CD4-positive, alpha-beta T cell treated with Interleukin-6 for 4 hours (primary cell): ENCODE results near the gene CYP26B1.

Source experiments
- DNase-seq: peaks from one replicate; pipeline ENCODE4 v3.0.0-alpha.2; 2020; ENCODE audit warnings: mixed read lengths

Gene CYP26B1

GRCh38 chr2:72147303-72147971 is at the start of gene CYP26B1:
CYP26B1 (minus strand) TSS chr2:72147862; CDS start chr2:72147834, 28 bp downstream.
- no peak for DNase-seq

GRCh38 chr2:72193723-72194122 is 46.1 kb upstream of the CYP26B1 start:
- no peak for DNase-seq

GRCh38 chr2:72191441-72191840 is 43.8 kb upstream of the CYP26B1 start:
- no peak for DNase-seq

GRCh38 chr2:72185206-72185605 is 37.5 kb upstream of the CYP26B1 start:
- DNase-seq: no peak

GRCh38 chr2:72183466-72183865 is 35.8 kb upstream of the CYP26B1 start:
- no peak for DNase-seq

- DNase-seq: no peak
These were observed 35.4 kb upstream of the CYP26B1 start for GRCh38 chr2:72183016-72183415.

- no peak for DNase-seq
These were observed 34.9 kb upstream of the CYP26B1 start for GRCh38 chr2:72182547-72182946.

- DNase-seq: no peak
These were observed 34.0 kb upstream of the CYP26B1 start for GRCh38 chr2:72181616-72182015.

GRCh38 chr2:72180351-72180750 is 32.7 kb upstream of the CYP26B1 start:
- no peak for DNase-seq

- DNase-seq: no peak
These were observed 30.9 kb upstream of the CYP26B1 start for GRCh38 chr2:72178551-72178950.

GRCh38 chr2:72176281-72176680 is 28.6 kb upstream of the CYP26B1 start:
- DNase-seq: no peak

GRCh38 chr2:72175636-72176035 is 28.0 kb upstream of the CYP26B1 start:
- no peak for DNase-seq

GRCh38 chr2:72173640-72174321 is 26.1 kb upstream of the CYP26B1 start:
- no peak for DNase-seq

GRCh38 chr2:72172478-72172877 is 24.8 kb upstream of the CYP26B1 start:
- no peak for DNase-seq

- no peak for DNase-seq
These were observed 18.6 kb upstream of the CYP26B1 start for GRCh38 chr2:72166279-72166678.

- DNase-seq: no peak
These were observed 18.1 kb upstream of the CYP26B1 start for GRCh38 chr2:72165792-72166191.

- DNase-seq: no peak
These were observed 14.9 kb upstream of the CYP26B1 start for GRCh38 chr2:72162574-72162973.

GRCh38 chr2:72159211-72159993 is 11.7 kb upstream of the CYP26B1 start:
- DNase-seq: no peak

- DNase-seq: no peak
These were observed 10.5 kb upstream of the CYP26B1 start for GRCh38 chr2:72157871-72158771.

- DNase-seq: no peak
These were observed 9.2 kb upstream of the CYP26B1 start for GRCh38 chr2:72156872-72157271.

- no peak for DNase-seq
These were observed 8.1 kb upstream of the CYP26B1 start for GRCh38 chr2:72155737-72156136.

GRCh38 chr2:72155151-72155550 is 7.5 kb upstream of the CYP26B1 start:
- DNase-seq: no peak
